GM19240 (cell line): ENCODE measurements around the gene CD44.

Experiments
- DNase-seq: peaks from one replicate; pipeline ENCODE4 v3.0.0; 2011; ENCODE audit warnings: low spot score; ENCODE audit not compliant: insufficient read length

The CD44 gene

GRCh38 chr11:35158701-35159510 is 19.9 kb downstream of the CD44 start:
- DNase-seq, result no peak

GRCh38 chr11:35160246-35160824 is 21.4 kb downstream of the CD44 start:
- no peak for DNase-seq

- no peak for DNase-seq
Observed at GRCh38 chr11:35160902-35161597, 22.1 kb downstream of the CD44 start.

GRCh38 chr11:35162745-35163144 is 23.8 kb downstream of the CD44 start:
- DNase-seq, result no peak

- no peak for DNase-seq
Observed at GRCh38 chr11:35163209-35163608, 24.2 kb downstream of the CD44 start.

GRCh38 chr11:35163702-35164496 is 24.9 kb downstream of the CD44 start:
- peak; percentile 53 for DNase-seq

GRCh38 chr11:35165030-35165422 is 26.1 kb downstream of the CD44 start:
- DNase-seq, result no peak

- peak; percentile 60 for DNase-seq
Observed at GRCh38 chr11:35165423-35166368, 26.7 kb downstream of the CD44 start.

GRCh38 chr11:35166369-35167360 is 27.7 kb downstream of the CD44 start:
- no peak for DNase-seq

GRCh38 chr11:35167426-35167954 is 28.5 kb downstream of the CD44 start:
- no peak for DNase-seq

- DNase-seq, result no peak
Observed at GRCh38 chr11:35168671-35169070, 29.7 kb downstream of the CD44 start.

- DNase-seq, result no peak
Observed at GRCh38 chr11:35169112-35169511, 30.1 kb downstream of the CD44 start.

- no peak for DNase-seq
Observed at GRCh38 chr11:35169754-35170153, 30.8 kb downstream of the CD44 start.

GRCh38 chr11:35170503-35170902 is 31.5 kb downstream of the CD44 start:
- DNase-seq, result no peak

GRCh38 chr11:35171226-35171625 is 32.3 kb downstream of the CD44 start:
- no peak for DNase-seq

GRCh38 chr11:35173011-35173511 is 34.1 kb downstream of the CD44 start:
- DNase-seq, result no peak

- no peak for DNase-seq
Observed at GRCh38 chr11:35173616-35174566, 34.9 kb downstream of the CD44 start.

- no peak for DNase-seq
Observed at GRCh38 chr11:35174666-35175065, 35.7 kb downstream of the CD44 start.
